Transverse colon (tissue), 4 donors: ENCODE data around the gene AIPL1. TPM values are rescaled to one million over a fixed set of nuclear protein-coding genes. Genes with fewer than 3 reads are reported as not detected.

Experiments
- DNase-seq: peaks from one replicate; pipeline ENCODE4 v3.0.0-alpha.2; 2019
- H3K27ac ChIP-seq, 4 donors: fragments of 200-600 bp; sonication (generic); 2 replicates each; pipeline ENCODE4 v1.5.1; 2016 to 2018; ENCODE audit warnings: inconsistent platforms in 4 of 4
- H3K27me3 ChIP-seq: fragments of 200-600 bp; sonication (generic); 2 replicates; pipeline ENCODE4 v1.5.1; 2017; ENCODE audit warnings: inconsistent platforms
- H3K36me3 ChIP-seq, 4 donors: fragments of 200-600 bp; sonication (generic); 2 replicates each; pipeline ENCODE4 v1.5.1; 2017 to 2019; ENCODE audit warnings: inconsistent platforms in 4 of 4
- H3K4me1 ChIP-seq, 4 donors: fragments of 200-600 bp; sonication (generic); 2 replicates each; pipeline ENCODE4 v1.5.1; 2017 to 2020; ENCODE audit warnings: inconsistent platforms in 4 of 4
- H3K4me3 ChIP-seq, 4 donors: fragments of 200-600 bp; sonication (generic); 1 replicate in 1 of 4; 2 replicates in 3 of 4; pipeline versions ENCODE4 v1.5.1 to v1.6.1; 2017 to 2019; ENCODE audit warnings: inconsistent platforms in 4 of 4
- H3K9me3 ChIP-seq, 2 donors: fragments of 200-600 bp; sonication (generic); 2 replicates each; pipeline ENCODE4 v1.5.1; 2017 to 2019; ENCODE audit warnings: inconsistent platforms in 2 of 2
- CTCF ChIP-seq, 5 experiments: fragments of 200-600 bp in 3 of 5; fragments of 450-650 bp in 2 of 5; sonication (generic) in 3 of 5; IDR thresholded peaks; 1 replicate in 2 of 5; 2 replicates in 3 of 5; pipeline ENCODE4 v1.5.1; 2016 to 2017; ENCODE audit warnings: antibody characterized with exemption in 5 of 5, inconsistent platforms in 3 of 5, mild to moderate bottlenecking in 2 of 5, moderate library complexity in 1 of 5
- EP300 ChIP-seq: sonication (generic); formaldehyde crosslinking; IDR thresholded peaks from one replicate; pipeline ENCODE4 v1.6.1; 2017; ENCODE audit warnings: antibody characterized with exemption, low read depth
- POLR2A ChIP-seq: fragments of 450-650 bp; IDR thresholded peaks from one replicate; pipeline ENCODE4 v1.6.1; 2016; ENCODE audit warnings: antibody characterized with exemption, mild to moderate bottlenecking, moderate library complexity
- POLR2AphosphoS5 ChIP-seq, 3 donors: sonication (generic); formaldehyde crosslinking; IDR thresholded peaks; one replicate each; pipeline ENCODE4 v1.6.1; 2016; ENCODE audit warnings: antibody characterized with exemption in 3 of 3
- WGBS, 2 donors: methylation state at CpG; one replicate each; pipeline ENCODE4 v1.1.5; 2018; ENCODE audit warnings: low coverage in 1 of 2; 5-methylcytosine and 5-hydroxymethylcytosine counted together
- in situ Hi-C, 4 donors: fragments of 200-750 bp; cut with MboI; loops; one replicate each; pipeline versions ENCODE4 v1.15.0 to v1.15.1; 2017; ENCODE audit warnings: low sequenced_read_pairs in 3 of 4, low pct_ligation_motif_present in 1 of 4, low pct_unique_long_range_greater_than_20kb in 1 of 4
- intact Hi-C: fragments of 100-400 bp; cut with DNase I; formaldehyde crosslinking; loops from one replicate; pipeline ENCODE4 v1.15.1; 2023; ENCODE audit warnings: low total_unique reads
- total RNA-seq, 4 donors: library from RNA; depleted of rRNA; stranded (reverse); fragments of >200 nt; gene quantifications; one replicate each; pipeline ENCODE4 v1.1.0, GENCODE V29; 2016

AIPL1 gene
- total RNA-seq, 4 donors from 2014 or later = not detected

DNA sequence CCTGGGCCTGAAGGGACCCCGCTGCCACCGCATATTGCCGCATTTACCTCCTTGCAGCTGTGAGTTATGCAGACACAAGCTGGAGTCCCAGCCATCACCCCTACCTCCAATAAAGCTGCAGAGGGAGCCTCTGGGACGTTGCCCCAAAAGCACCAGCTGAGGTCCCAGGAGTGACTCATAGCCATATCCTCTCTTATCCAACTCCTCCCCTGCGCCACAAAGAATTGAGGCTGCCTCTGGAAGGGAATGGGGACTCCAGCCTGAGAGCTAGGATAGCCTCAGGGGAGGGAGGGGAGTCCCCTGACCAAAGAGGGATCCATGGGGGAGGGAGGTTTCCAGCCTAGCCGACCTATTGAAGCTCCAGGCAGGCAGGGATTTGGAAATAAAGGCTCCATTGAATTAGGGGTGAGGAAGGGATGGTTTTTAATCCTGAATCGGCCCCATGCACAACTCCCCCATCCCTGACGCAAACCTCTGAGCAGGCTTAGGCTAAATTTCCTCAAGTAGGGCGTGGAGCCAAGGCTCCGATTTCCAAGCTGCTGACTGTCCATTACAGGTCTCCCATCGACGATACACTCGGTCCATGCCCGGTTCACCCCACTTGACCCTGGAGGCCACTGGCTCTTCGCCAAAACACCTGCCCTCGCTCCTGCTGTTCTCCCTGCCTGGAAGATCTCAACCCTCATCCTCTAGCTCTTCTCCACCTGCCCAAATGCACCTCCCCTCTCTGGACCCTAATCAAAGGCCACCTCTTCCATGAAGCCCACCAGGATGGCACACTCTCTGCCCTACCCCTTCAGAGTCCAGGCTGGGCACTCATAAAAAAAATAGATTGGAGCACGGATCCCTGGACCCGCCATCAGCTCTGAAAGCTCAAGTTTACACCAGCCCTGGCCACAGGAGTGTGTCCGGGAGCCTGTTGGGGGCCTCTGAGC is 36.9 kb upstream of the AIPL1 start:
- Histone ChIP-seq H3K27me3 (no peaks in the 10 kb centered on the region), H3K4me3 (no peak overlapping the region), H3K4me1 (peaks cover 0 to 3% (median 0%) of the 10 kb centered on the region in 4 donors), H3K36me3 (no peaks in the 10 kb centered on the region), H3K9me3 (no peaks in the 10 kb centered on the region), H3K27ac (no peak overlapping the region)
- in situ Hi-C loops (loop anchor here in 3 of 4 donors (25.0 kb wide), 1 partner anchor 166 kb away; the partner anchor contains the start of genes KIAA0753 (in 3 of the 3) and TXNDC17 (in 3 of the 3)), intact Hi-C loops (loop anchor here (10.0 kb wide), 2 partner anchors 93 to 143 kb away; no protein-coding TSS in a partner anchor)
- TF ChIP-seq POLR2A (no peak), CTCF (IDR thresholded peaks at IDR 0.05) (no peak), POLR2AphosphoS5 (IDR thresholded peaks at IDR 0.05) (no peak), EP300 (no peak)
- WGBS, 2 donors = 77% methylated on average over 19 of the region's 19 CpGs; no CpG with 5 or more reads in 1 of the 2 donors
- no peak for DNase-seq

- TF ChIP-seq POLR2A = no peak
- no peak for DNase-seq
- Histone ChIP-seq H3K4me3 (no peak overlapping the region), H3K36me3 (no peaks in the 10 kb centered on the region), H3K27ac (no peak overlapping the region), H3K9me3 (no peaks in the 10 kb centered on the region), H3K4me1 (peaks cover 0 to 3% (median 0%) of the 10 kb centered on the region in 4 donors), H3K27me3 (no peaks in the 10 kb centered on the region)
- in situ Hi-C loops = loop anchor here in 3 of 4 donors (25.0 kb wide), 1 partner anchor 166 kb away; the partner anchor contains the start of genes KIAA0753 (in 3 of the 3) and TXNDC17 (in 3 of the 3)
- intact Hi-C loops = loop anchor here (10.0 kb wide), 2 partner anchors 94 to 144 kb away; no protein-coding TSS in a partner anchor
- WGBS, 2 donors = 92% methylated on average over 15 of the region's 17 CpGs; no CpG with 5 or more reads in 1 of the 2 donors
These were observed 36.0 kb upstream of the AIPL1 start for GRCh38 chr17:6470751-6471521.

GRCh38 chr17:6470146-6470718 is 35.3 kb upstream of the AIPL1 start:
- 96% methylated on average over 24 of the region's 24 CpGs; no CpG with 5 or more reads in 1 of the 2 donors for WGBS, 2 donors
- H3K4me1 ChIP-seq = peaks cover 0 to 3% (median 0%) of the 10 kb centered on the region in 4 donors
- H3K27ac ChIP-seq = no peak overlapping the region
- H3K27me3 ChIP-seq = no peaks in the 10 kb centered on the region
- no peaks in the 10 kb centered on the region for H3K36me3 ChIP-seq
- no peak overlapping the region for H3K4me3 ChIP-seq
- in situ Hi-C loops (loop anchor here in 3 of 4 donors (25.0 kb wide), 1 partner anchor 167 kb away; the partner anchor contains the start of genes KIAA0753 (in 3 of the 3) and TXNDC17 (in 3 of the 3)), intact Hi-C loops (loop anchor here (10.0 kb wide), 2 partner anchors 95 to 145 kb away; no protein-coding TSS in a partner anchor)
- no peaks in the 10 kb centered on the region for H3K9me3 ChIP-seq
- TF ChIP-seq EP300 (no peak), POLR2A (no peak), CTCF (IDR thresholded peaks at IDR 0.05) (no peak), POLR2AphosphoS5 (IDR thresholded peaks at IDR 0.05) (no peak)
- no peak for DNase-seq

DNA sequence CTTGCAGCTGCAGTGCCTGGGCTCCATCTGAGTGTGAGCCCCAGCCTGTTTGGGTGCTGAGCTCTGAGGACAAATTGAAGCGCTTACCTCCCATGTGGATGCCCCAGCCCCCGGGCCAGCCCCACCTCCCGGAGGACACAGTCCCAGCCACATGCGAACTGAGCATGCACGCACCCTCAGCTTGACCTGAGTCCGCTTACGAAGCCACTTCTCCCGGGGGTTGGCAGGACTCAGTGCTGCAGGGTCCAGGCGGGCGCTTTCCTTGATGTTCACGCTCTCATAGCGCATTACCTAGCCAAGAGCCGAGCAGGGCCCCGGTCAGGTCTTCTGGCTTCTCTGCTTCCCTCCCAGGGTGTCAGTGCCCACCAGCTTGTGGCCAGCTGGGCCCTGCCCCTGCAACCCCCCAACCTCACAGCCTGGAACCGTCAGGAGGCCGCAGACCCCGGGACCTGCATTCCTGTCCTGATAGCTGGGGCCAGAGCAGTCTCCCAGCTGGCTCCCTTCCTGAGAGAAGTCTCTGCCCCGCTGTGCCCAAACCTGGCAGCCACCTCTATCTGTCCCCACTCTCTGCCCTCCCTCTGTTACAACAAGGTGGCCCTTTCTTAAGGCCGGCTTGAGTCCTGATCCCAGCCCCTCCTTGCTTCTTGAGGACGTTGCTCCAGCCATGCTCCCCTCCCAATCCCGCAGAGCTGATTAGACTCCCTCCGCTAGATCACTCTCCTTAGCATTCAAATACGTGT is 33.3 kb upstream of the AIPL1 start:
- 89 to 92% methylated on average over 6 to 23 of the region's 23 CpGs for WGBS, 2 donors
- intact Hi-C loops (no loop called here), in situ Hi-C loops (loop anchor here in 3 of 4 donors (25.0 kb wide), 1 partner anchor 169 kb away; the partner anchor contains the start of genes KIAA0753 (in 3 of the 3) and TXNDC17 (in 3 of the 3))
- Histone ChIP-seq H3K4me3 (no peak overlapping the region), H3K4me1 (peaks cover 0 to 3% (median 0%) of the 10 kb centered on the region in 4 donors), H3K27ac (no peak overlapping the region), H3K9me3 (no peaks in the 10 kb centered on the region), H3K27me3 (no peaks in the 10 kb centered on the region), H3K36me3 (no peaks in the 10 kb centered on the region)
- TF ChIP-seq EP300 (no peak), POLR2AphosphoS5 (IDR thresholded peaks at IDR 0.05) (no peak), CTCF (IDR thresholded peaks at IDR 0.05) (no peak), POLR2A (no peak)
- DNase-seq = no peak
